ENCODE results near the gene OR2V1.
"Not testable (repeated sequence)": the region's sequence is repeated elsewhere in the genome, so short reads cannot be mapped to it uniquely, and the experiment has no call there.

- TF ChIP-seq CTCF, POLR2A (IDR thresholded peaks at IDR 0.05): not testable (repeated sequence)
Observed at GRCh38 chr5:181160755-181161533, 30.0 kb upstream of the OR2V1 start.

All from Peyer's patch (tissue), 4 donors.